Measurements from ENCODE around the gene APBA1. TPM values are rescaled to one million over a fixed set of nuclear protein-coding genes. Genes with fewer than 3 reads are reported as not detected.

Gene APBA1
- total RNA-seq, 1 donor from 2014 or later: 6.2 TPM

DNA sequence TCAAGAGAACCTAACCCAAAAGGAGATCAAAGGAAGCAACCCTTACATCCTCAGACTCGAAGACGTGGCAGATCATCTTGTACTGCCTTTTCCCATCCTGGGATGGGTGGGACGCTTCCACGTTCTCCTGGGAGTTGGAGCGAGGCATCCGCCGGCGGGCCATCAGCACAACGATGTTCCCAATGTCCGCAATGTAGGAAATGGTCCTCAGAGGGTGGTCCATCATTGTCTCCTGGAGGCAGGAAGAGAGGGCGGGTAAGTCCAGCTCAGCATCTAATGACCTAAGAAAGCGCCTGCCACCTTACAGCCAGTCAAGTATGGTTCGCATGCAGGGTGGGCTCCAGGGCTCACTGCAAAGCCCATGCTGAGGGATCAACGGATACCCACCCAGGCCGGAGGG, 216.0 kb downstream of the APBA1 start:
- H3K4me3 ChIP-seq: no peak overlapping the region
- no peaks in the 10 kb centered on the region for H3K4me1 ChIP-seq
- H3K27ac ChIP-seq: no peak overlapping the region
- ATAC-seq: no peak
- H3K27me3 ChIP-seq: no peaks in the 10 kb centered on the region
- DNase-seq: no peak
- intact Hi-C loops (cut with DNase I): no loop called here
- no peaks in the 10 kb centered on the region for H3K9me3 ChIP-seq
- no peaks in the 10 kb centered on the region for H3K36me3 ChIP-seq
- TF ChIP-seq, protein P1, sequence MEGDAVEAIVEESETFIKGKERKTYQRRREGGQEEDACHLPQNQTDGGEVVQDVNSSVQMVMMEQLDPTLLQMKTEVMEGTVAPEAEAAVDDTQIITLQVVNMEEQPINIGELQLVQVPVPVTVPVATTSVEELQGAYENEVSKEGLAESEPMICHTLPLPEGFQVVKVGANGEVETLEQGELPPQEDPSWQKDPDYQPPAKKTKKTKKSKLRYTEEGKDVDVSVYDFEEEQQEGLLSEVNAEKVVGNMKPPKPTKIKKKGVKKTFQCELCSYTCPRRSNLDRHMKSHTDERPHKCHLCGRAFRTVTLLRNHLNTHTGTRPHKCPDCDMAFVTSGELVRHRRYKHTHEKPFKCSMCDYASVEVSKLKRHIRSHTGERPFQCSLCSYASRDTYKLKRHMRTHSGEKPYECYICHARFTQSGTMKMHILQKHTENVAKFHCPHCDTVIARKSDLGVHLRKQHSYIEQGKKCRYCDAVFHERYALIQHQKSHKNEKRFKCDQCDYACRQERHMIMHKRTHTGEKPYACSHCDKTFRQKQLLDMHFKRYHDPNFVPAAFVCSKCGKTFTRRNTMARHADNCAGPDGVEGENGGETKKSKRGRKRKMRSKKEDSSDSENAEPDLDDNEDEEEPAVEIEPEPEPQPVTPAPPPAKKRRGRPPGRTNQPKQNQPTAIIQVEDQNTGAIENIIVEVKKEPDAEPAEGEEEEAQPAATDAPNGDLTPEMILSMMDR (IDR thresholded peaks at IDR 0.05): no peak

DNA sequence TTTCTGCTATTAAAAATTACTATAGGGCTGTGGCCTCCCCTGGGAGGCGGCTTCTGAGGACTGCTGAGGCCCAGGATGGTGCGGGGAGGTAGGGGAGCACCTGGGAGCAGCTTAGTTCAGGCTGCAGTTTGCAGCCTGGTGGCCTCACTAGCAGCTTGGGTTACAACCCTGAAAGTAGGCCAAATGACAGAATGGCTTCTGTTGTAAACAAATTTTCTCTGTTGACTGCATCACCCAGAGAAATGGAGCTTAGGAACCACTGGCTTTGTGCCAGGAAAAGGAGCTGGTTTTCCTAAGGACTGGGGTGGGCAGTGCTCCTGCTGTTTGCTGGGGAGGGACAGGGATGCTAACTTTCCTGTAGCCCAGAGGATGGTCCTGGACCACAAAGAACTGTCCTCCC, 216.9 kb downstream of the APBA1 start:
- no peak for ATAC-seq
- no peak for DNase-seq

DNA sequence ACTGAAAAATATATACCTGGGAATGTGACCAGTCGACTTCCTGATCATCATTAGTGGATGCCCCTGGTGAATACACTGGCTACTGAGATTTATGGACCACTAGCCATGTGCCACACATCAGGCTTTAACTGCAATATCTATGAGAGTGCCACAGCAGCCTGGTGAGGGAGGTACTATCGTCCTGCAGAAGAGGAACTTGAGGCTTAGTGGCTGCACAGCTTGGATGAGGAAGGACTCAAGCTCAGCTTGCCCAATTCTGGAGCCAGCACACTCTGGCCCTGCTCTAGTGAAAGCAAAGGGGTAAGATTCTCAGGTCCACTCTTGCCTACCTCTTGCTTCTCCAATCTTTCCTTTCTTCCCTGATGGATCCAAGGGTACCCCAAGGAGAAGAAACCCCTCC, 217.8 kb downstream of the APBA1 start:
- Histone ChIP-seq H3K4me3 (no peak overlapping the region), H3K4me1 (no peaks in the 10 kb centered on the region), H3K27ac (no peak overlapping the region), H3K9me3 (no peaks in the 10 kb centered on the region), H3K27me3 (no peaks in the 10 kb centered on the region), H3K36me3 (no peaks in the 10 kb centered on the region)
- intact Hi-C loops (cut with DNase I): no loop called here
- DNase-seq (no peak), ATAC-seq (peak; percentile 89)
- TF ChIP-seq, protein P1 (IDR thresholded peaks at IDR 0.05): no peak

More for the DNA sequence above, 216.9 kb downstream of the APBA1 start:
- Histone ChIP-seq H3K4me3 (no peak overlapping the region), H3K27me3 (no peaks in the 10 kb centered on the region), H3K27ac (no peak overlapping the region), H3K4me1 (no peaks in the 10 kb centered on the region), H3K9me3 (no peaks in the 10 kb centered on the region), H3K36me3 (no peaks in the 10 kb centered on the region)
- intact Hi-C loops (cut with DNase I): no loop called here
- TF ChIP-seq, protein P1 (IDR thresholded peaks at IDR 0.05): no peak

DNA sequence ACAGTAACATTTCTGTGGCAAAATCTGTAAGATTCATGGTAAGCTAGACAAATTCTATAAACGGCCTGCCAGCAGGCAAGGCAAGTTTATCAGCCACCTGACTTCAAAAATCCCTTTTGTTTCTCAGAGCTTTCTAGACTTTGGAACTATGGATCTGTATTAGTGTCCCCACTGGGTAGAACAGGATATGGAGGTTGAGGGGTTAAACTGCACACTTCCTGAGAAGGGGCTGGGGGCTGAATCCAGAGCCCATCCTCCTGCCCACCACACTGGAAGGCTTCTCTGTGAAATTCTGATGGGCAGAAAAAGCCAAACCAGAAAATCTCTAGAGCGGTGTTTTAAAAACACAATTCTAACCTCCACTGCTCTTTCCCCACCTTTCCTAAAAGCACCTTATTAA, 218.4 kb downstream of the APBA1 start:
- Histone ChIP-seq H3K36me3 (no peaks in the 10 kb centered on the region), H3K4me1 (no peaks in the 10 kb centered on the region), H3K27me3 (no peaks in the 10 kb centered on the region), H3K4me3 (no peak overlapping the region), H3K27ac (no peak overlapping the region), H3K9me3 (no peaks in the 10 kb centered on the region)
- intact Hi-C loops (cut with DNase I): no loop called here
- ATAC-seq: no peak
- TF ChIP-seq, protein P1 (IDR thresholded peaks at IDR 0.05): no peak
- DNase-seq: no peak

DNA sequence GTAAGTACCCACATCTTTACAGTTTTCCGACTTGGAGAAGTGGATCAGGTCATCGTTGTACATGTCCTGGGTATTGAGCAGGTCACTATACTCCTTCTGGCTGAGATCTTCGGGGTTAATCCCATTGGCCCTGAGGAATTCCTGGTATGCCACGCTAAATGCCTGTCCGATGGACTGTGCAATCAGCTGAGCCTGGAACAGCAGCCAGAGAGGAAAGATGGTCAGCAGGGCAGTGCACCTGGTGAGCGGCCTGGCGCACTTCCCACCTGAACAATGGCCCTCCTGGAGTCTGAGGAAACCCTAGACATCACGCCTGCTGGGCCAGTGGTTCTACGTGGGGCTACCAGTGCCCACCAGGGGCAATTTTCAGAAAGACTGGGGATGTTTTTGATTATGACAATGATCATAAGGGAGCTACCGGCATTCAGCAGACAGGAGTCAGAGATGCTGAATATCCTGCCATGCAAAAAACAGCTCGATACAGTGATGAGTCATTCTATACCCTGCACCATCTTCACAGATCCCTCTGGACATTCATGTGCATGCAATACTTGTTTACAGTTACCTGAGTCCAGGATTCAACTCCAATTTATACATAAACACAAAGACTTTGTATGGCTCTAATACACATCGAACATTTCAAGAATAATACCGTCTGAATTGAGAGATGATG, 219.9 kb downstream of the APBA1 start:
- intact Hi-C loops (cut with DNase I): no loop called here
- DNase-seq: no peak
- Histone ChIP-seq H3K4me3 (no peak overlapping the region), H3K9me3 (no peaks in the 10 kb centered on the region), H3K4me1 (no peaks in the 10 kb centered on the region), H3K36me3 (no peaks in the 10 kb centered on the region), H3K27ac (no peak overlapping the region), H3K27me3 (no peaks in the 10 kb centered on the region)
- TF ChIP-seq, protein P1 (IDR thresholded peaks at IDR 0.05): no peak
- no peak for ATAC-seq

DNA sequence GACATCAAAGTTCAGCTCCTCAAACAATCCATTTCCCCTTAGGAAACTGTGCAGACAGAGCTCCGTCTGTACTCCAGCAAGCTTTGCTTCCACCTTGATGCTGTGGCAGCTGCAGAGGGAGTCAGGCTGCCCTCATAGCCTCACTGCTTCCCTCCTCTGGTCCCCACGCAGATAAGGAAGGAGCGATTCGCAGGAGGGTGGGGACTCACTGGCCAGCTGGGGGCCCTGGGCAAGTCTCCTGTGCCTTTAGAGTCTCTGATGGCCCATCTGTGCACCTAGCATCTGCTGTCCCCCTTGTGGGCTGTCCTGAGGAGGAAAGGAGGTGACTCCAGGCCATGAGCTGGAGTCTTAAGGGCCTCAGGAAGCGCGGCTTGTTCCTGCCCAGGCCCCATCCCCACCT, 225.7 kb downstream of the APBA1 start:
- Histone ChIP-seq H3K9me3 (no peaks in the 10 kb centered on the region), H3K36me3 (no peaks in the 10 kb centered on the region), H3K27ac (no peak overlapping the region), H3K4me3 (no peak overlapping the region), H3K4me1 (no peaks in the 10 kb centered on the region), H3K27me3 (no peaks in the 10 kb centered on the region)
- DNase-seq: no peak
- TF ChIP-seq, protein P1 (IDR thresholded peaks at IDR 0.05): no peak
- peak; percentile 6 for ATAC-seq
- intact Hi-C loops (cut with DNase I): no loop called here
